Kidney (tissue), 14 donors: Measurements from ENCODE around the gene LMAN2. TPM values are rescaled to one million over a fixed set of nuclear protein-coding genes. Genes with fewer than 3 reads are reported as not detected.
"Not testable (repeated sequence)": the region's sequence is repeated elsewhere in the genome, so short reads cannot be mapped to it uniquely, and the experiment has no call there.

ENCODE experiments used
- DNase-seq, 5 donors: peaks; one replicate each; pipeline ENCODE4 v3.0.0-alpha.2; 2013 to 2020
- FAIRE-seq: peaks from 2 replicates; lab custom pipeline; 2012; peaks lifted over from hg19 to GRCh38; lab: Jason Lieb, UNC
- H3K27ac ChIP-seq, 2 donors: one replicate each; pipeline ENCODE4 v1.7.0; 2013; ENCODE audit warnings: low read depth in 2 of 2, low read length in 2 of 2, inconsistent platforms in 1 of 2
- H3K27me3 ChIP-seq: one replicate; pipeline ENCODE4 v1.7.1; 2013; ENCODE audit warnings: low read length, inconsistent platforms; ENCODE audit not compliant: control insufficient read depth, insufficient read depth
- H3K36me3 ChIP-seq, 3 donors: one replicate each; pipeline versions ENCODE4 v1.7.0 to v1.7.1; 2013; ENCODE audit warnings: low read length in 3 of 3, control low read depth in 1 of 3, inconsistent platforms in 1 of 3; ENCODE audit not compliant: insufficient read depth in 3 of 3, control insufficient read depth in 2 of 3
- H3K4me1 ChIP-seq, 3 donors: one replicate each; pipeline versions ENCODE4 v1.7.0 to v1.7.1; 2013; ENCODE audit warnings: low read length in 3 of 3, inconsistent platforms in 1 of 3, low read depth in 1 of 3; ENCODE audit not compliant: control insufficient read depth in 2 of 3, insufficient read depth in 2 of 3
- H3K4me3 ChIP-seq, 3 donors: one replicate each; pipeline versions ENCODE4 v1.7.0 to v1.8.1; 2013; ENCODE audit warnings: low read length in 3 of 3, control low read depth in 1 of 3, inconsistent platforms in 1 of 3
- H3K9ac ChIP-seq, 3 donors: one replicate each; pipeline versions ENCODE4 v1.7.0 to v1.7.1; 2013; ENCODE audit warnings: low read length in 3 of 3, control low read depth in 1 of 3, inconsistent platforms in 1 of 3
- H3K9me3 ChIP-seq, 3 donors: one replicate each; pipeline versions ENCODE4 v1.7.0 to v1.7.1; 2013; ENCODE audit warnings: low read length in 3 of 3, control low read depth in 1 of 3, inconsistent platforms in 1 of 3; ENCODE audit not compliant: control insufficient read depth in 2 of 3, insufficient read depth in 1 of 3
- intact Hi-C: fragments of 100-400 bp; cut with DNase I; formaldehyde crosslinking; loops from one replicate; pipeline ENCODE4 v1.11.1; 2022
- polyA plus RNA-seq: library from polyadenylated mRNA; stranded (reverse); fragments of 350-450 nt; fragmentation: Illumina TruSeq; extraction: RNeasy Lipid Tissue Mini Kit (QIAGEN cat#74804); gene quantifications from one replicate; pipeline ENCODE4 v1.2.3, GENCODE V29; 2014; ENCODE audit warnings: low read depth, low replicate concordance; ENCODE audit not compliant: insufficient read depth
- total RNA-seq: library from RNA; stranded (reverse); fragmentation: NEBNext Ultra II Directional; extraction: Animal tissue kit (Norgen Biotek cat#: 25700); gene quantifications from one replicate; pipeline ENCODE4 v1.2.1, GENCODE V29; 2021
- TF ChIP-seq, protein P1 (sequence below): IDR thresholded peaks from 3 replicates; pipeline ENCODE4 v1.5.1; 2012; ENCODE audit warnings: mild to moderate bottlenecking, moderate library complexity, borderline replicate concordance; ENCODE audit not compliant: insufficient read depth; ENCODE audit errors: extremely low read depth
- donor health status: control.
- donor health status: control.
- donor health status: control.
- donor health status: control.
- donor health status: control.
- donor health status: DM: yes; HTN: yes; CAD: no.
- donor health status: Normal renal cell carcinoma (clear cell type).

The LMAN2 gene
- total and polyA plus RNA-seq, 2 donors from 2014 or later: 137 to 190 TPM

DNA sequence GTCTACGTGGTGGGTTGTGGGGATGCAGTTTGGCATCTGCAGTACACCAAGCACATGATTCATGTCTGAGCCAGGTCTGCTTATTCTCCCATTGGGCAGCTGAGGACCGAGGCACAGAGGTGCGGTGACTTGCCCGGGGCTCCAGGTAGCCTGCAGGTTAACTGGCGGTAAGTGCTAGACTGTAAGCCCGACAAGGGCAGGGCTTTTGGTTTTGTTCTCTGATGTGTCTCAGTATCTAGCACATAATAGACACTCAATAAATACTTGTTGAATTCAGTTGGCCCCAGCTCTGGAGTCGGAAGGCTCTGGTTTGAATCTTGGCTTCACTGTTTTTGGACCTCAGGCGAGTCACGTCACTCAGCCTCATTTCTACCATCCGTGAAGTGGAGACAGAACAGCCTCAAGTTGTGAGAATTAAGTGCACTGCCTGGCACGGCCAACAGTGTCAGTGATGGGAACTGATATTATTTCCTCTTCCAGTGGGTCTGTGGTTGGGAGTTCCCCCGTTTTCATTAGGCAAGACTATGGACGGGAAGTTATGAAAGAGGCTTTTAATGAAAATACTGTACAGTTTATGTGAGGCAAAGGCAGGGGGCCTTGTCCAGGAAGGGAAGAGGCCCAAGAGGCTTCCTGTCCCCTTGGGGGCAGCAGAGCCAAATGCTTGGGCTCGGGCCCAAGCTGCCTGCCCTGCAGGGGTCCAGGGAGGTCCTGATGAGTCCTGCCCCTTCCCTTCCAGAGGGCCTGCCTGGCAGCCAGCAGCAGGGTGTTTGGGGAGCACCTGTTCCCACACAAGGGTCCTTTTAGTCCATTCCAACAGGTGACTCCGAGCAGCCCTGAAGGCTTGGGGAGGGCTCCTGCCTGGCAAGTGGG lies 44.6 kb downstream of the LMAN2 start:
- no peak for FAIRE-seq
- intact Hi-C loops: no loop called here

GRCh38 chr5:177306103-177306640 lies 45.3 kb downstream of the LMAN2 start:
- Histone ChIP-seq H3K36me3 (peaks cover 0 to 24% (median 13%) of the 10 kb centered on the region in 3 donors), H3K4me1 (peaks cover 0 to 27% (median 0%) of the 10 kb centered on the region in 3 donors)
- H3K27me3 ChIP-seq, intact Hi-C loops, FAIRE-seq, H3K9ac ChIP-seq, DNase-seq, H3K27ac ChIP-seq, H3K4me3 ChIP-seq, H3K9me3 ChIP-seq: not testable (repeated sequence)

More for the DNA sequence above, 44.6 kb downstream of the LMAN2 start:
- peak overlapping the region in 1 of 2 donors; percentile 17 for H3K27ac ChIP-seq
- H3K9ac ChIP-seq: no peak overlapping the region
- no peaks in the 10 kb centered on the region for H3K9me3 ChIP-seq
- H3K4me3 ChIP-seq: no peak overlapping the region
- DNase-seq: no peak
- H3K36me3 ChIP-seq: peaks cover 0 to 17% (median 9%) of the 10 kb centered on the region in 3 donors
- TF ChIP-seq, protein P1, sequence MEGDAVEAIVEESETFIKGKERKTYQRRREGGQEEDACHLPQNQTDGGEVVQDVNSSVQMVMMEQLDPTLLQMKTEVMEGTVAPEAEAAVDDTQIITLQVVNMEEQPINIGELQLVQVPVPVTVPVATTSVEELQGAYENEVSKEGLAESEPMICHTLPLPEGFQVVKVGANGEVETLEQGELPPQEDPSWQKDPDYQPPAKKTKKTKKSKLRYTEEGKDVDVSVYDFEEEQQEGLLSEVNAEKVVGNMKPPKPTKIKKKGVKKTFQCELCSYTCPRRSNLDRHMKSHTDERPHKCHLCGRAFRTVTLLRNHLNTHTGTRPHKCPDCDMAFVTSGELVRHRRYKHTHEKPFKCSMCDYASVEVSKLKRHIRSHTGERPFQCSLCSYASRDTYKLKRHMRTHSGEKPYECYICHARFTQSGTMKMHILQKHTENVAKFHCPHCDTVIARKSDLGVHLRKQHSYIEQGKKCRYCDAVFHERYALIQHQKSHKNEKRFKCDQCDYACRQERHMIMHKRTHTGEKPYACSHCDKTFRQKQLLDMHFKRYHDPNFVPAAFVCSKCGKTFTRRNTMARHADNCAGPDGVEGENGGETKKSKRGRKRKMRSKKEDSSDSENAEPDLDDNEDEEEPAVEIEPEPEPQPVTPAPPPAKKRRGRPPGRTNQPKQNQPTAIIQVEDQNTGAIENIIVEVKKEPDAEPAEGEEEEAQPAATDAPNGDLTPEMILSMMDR: no peak
- peaks cover 0 to 23% (median 0%) of the 10 kb centered on the region in 3 donors for H3K4me1 ChIP-seq
- H3K27me3 ChIP-seq: no peaks in the 10 kb centered on the region

DNA sequence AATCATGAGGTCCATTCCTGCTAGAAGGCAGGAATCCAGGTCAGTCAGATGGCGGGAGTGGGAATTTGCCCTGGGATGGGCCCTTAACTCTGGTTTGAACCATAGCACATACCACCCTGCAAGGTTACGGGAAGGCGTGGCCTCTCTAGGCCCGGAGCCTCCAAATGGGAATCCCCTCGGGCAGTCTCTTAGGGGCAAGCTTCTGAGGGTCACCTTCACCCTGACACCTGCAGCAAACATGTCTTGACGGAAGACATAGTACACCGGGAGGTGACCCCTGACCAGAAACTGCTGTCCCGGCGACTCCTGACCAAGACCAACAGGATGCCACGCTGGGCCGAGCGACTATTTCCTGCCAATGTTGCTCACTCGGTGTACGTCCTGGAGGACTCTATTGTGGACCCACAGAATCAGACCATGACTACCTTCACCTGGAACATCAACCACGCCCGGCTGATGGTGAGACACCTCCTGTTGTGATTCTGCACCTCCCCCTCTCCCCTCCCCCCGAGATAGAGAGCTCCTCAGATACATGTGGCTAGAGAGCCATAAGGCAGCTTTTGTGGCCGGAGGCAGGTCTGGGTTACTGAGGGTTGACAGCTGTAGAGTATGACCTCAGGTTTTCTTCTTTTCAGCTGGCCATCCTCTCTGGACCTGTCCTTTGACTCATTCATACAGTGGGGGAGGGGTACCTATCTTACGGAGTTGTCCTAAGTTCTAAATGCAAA lies 46.9 kb downstream of the LMAN2 start:
- Histone ChIP-seq H3K9me3 (no peaks in the 10 kb centered on the region), H3K9ac (peak overlapping the region in 2 of 3 donors; percentile 67 to 71), H3K4me3 (peak overlapping the region; percentile 80 to 83 (median 83)), H3K4me1 (peaks cover 0 to 29% (median 4%) of the 10 kb centered on the region in 3 donors), H3K27ac (peak overlapping the region in 1 of 2 donors; percentile 23), H3K27me3 (no peaks in the 10 kb centered on the region), H3K36me3 (peaks cover 0 to 27% (median 13%) of the 10 kb centered on the region in 3 donors)
- no peak for FAIRE-seq
- DNase-seq: peak in 3 of 5 donors; percentile 24 to 67 (median 33)
- intact Hi-C loops: no loop called here
- TF ChIP-seq, protein P1: no peak
